Mucosa of stomach (tissue), 1 donor: ENCODE results near the gene NMNAT3.
A peak's percentile ranks its signal among the peaks of the same experiment; 100 is the strongest.

Experiments
- H3K27me3 ChIP-seq: one replicate; pipeline ENCODE4 v1.7.0; 2013; ENCODE audit warnings: mild to moderate bottlenecking, low read length; ENCODE audit not compliant: control insufficient read depth, insufficient read depth
- H3K36me3 ChIP-seq: one replicate; pipeline ENCODE4 v1.7.0; 2013; ENCODE audit warnings: low read length; ENCODE audit not compliant: control insufficient read depth, insufficient read depth
- H3K4me1 ChIP-seq: one replicate; pipeline ENCODE4 v1.7.0; 2013; ENCODE audit warnings: mild to moderate bottlenecking, low read length; ENCODE audit not compliant: control insufficient read depth, insufficient read depth
- H3K4me3 ChIP-seq: one replicate; pipeline ENCODE4 v1.7.0; 2013; ENCODE audit warnings: low read length
- H3K9ac ChIP-seq: one replicate; pipeline ENCODE4 v1.7.0; 2013; ENCODE audit warnings: mild to moderate bottlenecking, low read length, moderate library complexity
- H3K9me3 ChIP-seq: one replicate; pipeline ENCODE4 v1.7.0; 2013; ENCODE audit warnings: mild to moderate bottlenecking, low read length, moderate library complexity; ENCODE audit not compliant: control insufficient read depth
- donor health status: Pancreatic carcinoma.

The NMNAT3 gene

GRCh38 chr3:139677388-139678155 is at the start of gene NMNAT3:
TSS of gene NMNAT3 (minus strand) at chr3:139677972. CDS start at chr3:139627724, 50,248 bp downstream.
- H3K36me3 ChIP-seq: no peaks in the 10 kb centered on the region

DNA sequence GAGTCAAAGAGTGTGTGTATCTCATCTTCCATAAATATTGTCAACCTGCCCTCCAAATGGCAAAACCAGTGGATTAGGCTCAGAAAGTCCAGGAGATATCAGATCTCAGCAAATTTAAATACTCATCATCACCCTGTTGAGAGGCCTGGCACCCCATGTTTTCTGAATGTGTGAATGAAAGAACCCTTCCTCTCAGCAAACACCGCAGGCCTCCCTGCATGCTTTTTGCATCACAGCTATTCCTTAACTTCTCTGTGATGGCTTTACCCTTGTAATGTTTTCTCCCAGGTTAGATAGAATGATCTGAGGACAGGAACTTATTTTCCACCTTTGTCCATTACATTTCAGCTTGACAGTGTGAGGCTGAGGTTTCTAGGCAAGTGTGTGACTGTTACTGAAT is 43.6 kb upstream of the NMNAT3 start:
- Histone ChIP-seq H3K27me3 (no peaks in the 10 kb centered on the region), H3K4me3 (no peak overlapping the region), H3K36me3 (no peaks in the 10 kb centered on the region), H3K9me3 (no peaks in the 10 kb centered on the region), H3K4me1 (no peaks in the 10 kb centered on the region), H3K9ac (no peak overlapping the region)

More at GRCh38 chr3:139677388-139678155, at the start of gene NMNAT3:
- Histone ChIP-seq H3K9me3 (no peaks in the 10 kb centered on the region), H3K4me1 (peaks cover 8% of the 10 kb centered on the region), H3K27me3 (no peaks in the 10 kb centered on the region), H3K4me3 (peak within 1 kb of the TSS; percentile 95), H3K9ac (peak within 1 kb of the TSS; percentile 63)

- no peaks in the 10 kb centered on the region for H3K4me1 ChIP-seq
- H3K27me3 ChIP-seq: no peaks in the 10 kb centered on the region
- no peaks in the 10 kb centered on the region for H3K36me3 ChIP-seq
- no peaks in the 10 kb centered on the region for H3K9me3 ChIP-seq
- H3K4me3 ChIP-seq: no peak overlapping the region
- no peak overlapping the region for H3K9ac ChIP-seq
Observed at GRCh38 chr3:139718415-139718814, 40.6 kb upstream of the NMNAT3 start.

DNA sequence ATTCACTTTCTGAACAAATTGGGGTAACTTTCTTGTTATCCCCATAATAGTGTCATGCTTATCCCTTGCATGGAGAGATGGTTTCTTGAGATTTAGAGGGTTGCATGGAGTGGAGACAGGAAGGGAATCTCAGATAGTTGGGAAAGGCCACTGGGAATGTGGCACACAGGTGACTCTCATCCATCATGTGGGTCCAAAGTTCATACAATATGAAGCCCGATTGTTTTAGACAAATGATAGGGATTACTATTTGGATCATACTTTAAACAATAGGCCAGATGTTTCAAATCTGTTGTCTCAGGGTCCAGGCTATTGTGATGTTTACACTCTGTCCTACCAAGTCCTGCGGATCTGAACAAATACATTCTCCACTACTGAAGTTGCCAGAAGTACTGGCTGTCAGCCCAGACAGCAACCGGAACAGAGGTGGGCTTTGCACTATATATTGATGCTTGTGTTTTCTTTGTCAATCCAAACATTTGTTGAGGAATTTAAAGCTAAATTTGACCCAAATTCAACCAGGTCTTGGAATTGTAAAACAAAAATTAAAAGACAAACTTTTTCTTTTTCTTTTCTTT is 39.2 kb upstream of the NMNAT3 start:
- H3K9me3 ChIP-seq: no peaks in the 10 kb centered on the region
- H3K9ac ChIP-seq: no peak overlapping the region
- H3K27me3 ChIP-seq: no peaks in the 10 kb centered on the region
- no peaks in the 10 kb centered on the region for H3K4me1 ChIP-seq
- H3K4me3 ChIP-seq: no peak overlapping the region
- no peaks in the 10 kb centered on the region for H3K36me3 ChIP-seq

- H3K27me3 ChIP-seq: no peaks in the 10 kb centered on the region
- no peak overlapping the region for H3K4me3 ChIP-seq
- no peaks in the 10 kb centered on the region for H3K4me1 ChIP-seq
- H3K9ac ChIP-seq: no peak overlapping the region
- no peaks in the 10 kb centered on the region for H3K9me3 ChIP-seq
- H3K36me3 ChIP-seq: no peaks in the 10 kb centered on the region
Observed at GRCh38 chr3:139715743-139716360, 38.1 kb upstream of the NMNAT3 start.

GRCh38 chr3:139715166-139715565 is 37.4 kb upstream of the NMNAT3 start:
- Histone ChIP-seq H3K27me3 (no peaks in the 10 kb centered on the region), H3K4me3 (no peak overlapping the region), H3K9me3 (no peaks in the 10 kb centered on the region), H3K9ac (no peak overlapping the region), H3K36me3 (no peaks in the 10 kb centered on the region), H3K4me1 (no peaks in the 10 kb centered on the region)

GRCh38 chr3:139710212-139710611 is 32.4 kb upstream of the NMNAT3 start:
- H3K36me3 ChIP-seq: no peaks in the 10 kb centered on the region
- no peaks in the 10 kb centered on the region for H3K27me3 ChIP-seq
- H3K4me3 ChIP-seq: no peak overlapping the region
- no peak overlapping the region for H3K9ac ChIP-seq
- no peaks in the 10 kb centered on the region for H3K9me3 ChIP-seq
- no peaks in the 10 kb centered on the region for H3K4me1 ChIP-seq

- Histone ChIP-seq H3K4me3 (no peak overlapping the region), H3K9me3 (no peaks in the 10 kb centered on the region), H3K4me1 (no peaks in the 10 kb centered on the region), H3K36me3 (no peaks in the 10 kb centered on the region), H3K9ac (no peak overlapping the region), H3K27me3 (no peaks in the 10 kb centered on the region)
Observed at GRCh38 chr3:139705631-139706030, 27.9 kb upstream of the NMNAT3 start.

DNA sequence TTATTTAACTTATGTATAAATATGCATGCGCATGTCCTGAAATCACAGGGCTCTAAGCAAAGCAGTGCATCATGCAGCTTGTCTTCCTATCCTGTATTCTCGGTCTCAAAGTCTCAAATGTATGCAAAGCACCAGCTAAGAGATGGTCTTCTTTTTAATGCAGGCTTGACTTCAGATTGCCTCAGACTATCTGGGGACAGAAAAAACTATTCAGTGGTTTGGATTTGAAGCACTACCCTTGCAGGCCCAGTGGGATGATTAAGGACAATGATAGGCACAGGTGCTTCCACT is 18.5 kb upstream of the NMNAT3 start:
- Histone ChIP-seq H3K36me3 (no peaks in the 10 kb centered on the region), H3K9me3 (no peaks in the 10 kb centered on the region), H3K27me3 (no peaks in the 10 kb centered on the region), H3K4me1 (no peaks in the 10 kb centered on the region), H3K9ac (no peak overlapping the region), H3K4me3 (no peak overlapping the region)

- H3K9ac ChIP-seq: no peak overlapping the region
- H3K9me3 ChIP-seq: no peaks in the 10 kb centered on the region
- no peaks in the 10 kb centered on the region for H3K4me1 ChIP-seq
- H3K36me3 ChIP-seq: no peaks in the 10 kb centered on the region
- no peak overlapping the region for H3K4me3 ChIP-seq
- no peaks in the 10 kb centered on the region for H3K27me3 ChIP-seq
Observed at GRCh38 chr3:139695426-139696313, 17.9 kb upstream of the NMNAT3 start.

GRCh38 chr3:139695007-139695406 is 17.2 kb upstream of the NMNAT3 start:
- H3K36me3 ChIP-seq: no peaks in the 10 kb centered on the region
- no peaks in the 10 kb centered on the region for H3K27me3 ChIP-seq
- no peak overlapping the region for H3K4me3 ChIP-seq
- H3K4me1 ChIP-seq: no peaks in the 10 kb centered on the region
- H3K9me3 ChIP-seq: no peaks in the 10 kb centered on the region
- H3K9ac ChIP-seq: no peak overlapping the region

GRCh38 chr3:139694542-139694941 is 16.8 kb upstream of the NMNAT3 start:
- H3K27me3 ChIP-seq: no peaks in the 10 kb centered on the region
- H3K9me3 ChIP-seq: no peaks in the 10 kb centered on the region
- H3K36me3 ChIP-seq: no peaks in the 10 kb centered on the region
- no peak overlapping the region for H3K9ac ChIP-seq
- H3K4me3 ChIP-seq: no peak overlapping the region
- H3K4me1 ChIP-seq: no peaks in the 10 kb centered on the region
